HepG2 (cell line): ENCODE results near the gene UEVLD. TPM values are rescaled to one million over a fixed set of nuclear protein-coding genes. Genes with fewer than 3 reads are reported as not detected.

Experiments
- BCL3 ChIP-seq: sonication (generic); formaldehyde crosslinking; IDR thresholded peaks from 2 replicates; pipeline ENCODE4 v1.5.1; 2020; ENCODE audit warnings: mild to moderate bottlenecking, missing genetic modification reagents, moderate library complexity
- DRAP1 ChIP-seq: IDR thresholded peaks from 2 replicates; pipeline ENCODE4 v1.6.1; 2016; ENCODE audit warnings: missing genetic modification reagents, missing compliant biosample characterization
- HIVEP1 ChIP-seq: sonication (generic); formaldehyde crosslinking; IDR thresholded peaks from 2 replicates; pipeline ENCODE4 v1.4.0; 2020; ENCODE audit warnings: mild to moderate bottlenecking, missing genetic modification reagents
- HNF1A ChIP-seq, 2 experiments: sonication (generic) in 1 of 2; formaldehyde crosslinking in 1 of 2; IDR thresholded peaks; 2 replicates each; pipeline versions ENCODE4 v1.4.0 to v1.6.1; 2016 to 2020; ENCODE audit warnings: borderline replicate concordance in 1 of 2, low read depth in 1 of 2, mild to moderate bottlenecking in 1 of 2, missing genetic modification reagents in 1 of 2
- KLF6 ChIP-seq: IDR thresholded peaks from 2 replicates; pipeline ENCODE4 v1.8.0; 2016; ENCODE audit warnings: missing biosample characterization, missing genetic modification reagents
- MEIS2 ChIP-seq: sonication (generic); formaldehyde crosslinking; IDR thresholded peaks from 2 replicates; pipeline ENCODE4 v1.9.0; 2021; ENCODE audit warnings: mild to moderate bottlenecking, missing genetic modification reagents
- NFE2L1 ChIP-seq: sonication (generic); formaldehyde crosslinking; IDR thresholded peaks from 2 replicates; pipeline ENCODE4 v1.4.0; 2020; ENCODE audit warnings: missing genetic modification reagents, mild to moderate bottlenecking, borderline replicate concordance
- PLSCR1 ChIP-seq: sonication (generic); formaldehyde crosslinking; IDR thresholded peaks from 2 replicates; pipeline ENCODE4 v1.5.0; 2020; ENCODE audit warnings: missing genetic modification reagents, mild to moderate bottlenecking, borderline replicate concordance
- SIX4 ChIP-seq: sonication (generic); formaldehyde crosslinking; IDR thresholded peaks from 2 replicates; pipeline ENCODE4 v1.4.0; 2020; ENCODE audit warnings: missing genetic modification reagents
- SMARCC2 ChIP-seq: fragments of 450-650 bp; IDR thresholded peaks from 2 replicates; pipeline ENCODE4 v1.6.1; 2017; ENCODE audit warnings: antibody characterized with exemption, mild to moderate bottlenecking
- TBX2 ChIP-seq: sonication (generic); formaldehyde crosslinking; IDR thresholded peaks from 2 replicates; pipeline ENCODE4 v1.5.0; 2020; ENCODE audit warnings: missing genetic modification reagents, mild to moderate bottlenecking, borderline replicate concordance
- TIGD3 ChIP-seq: sonication (generic); formaldehyde crosslinking; IDR thresholded peaks from 2 replicates; pipeline ENCODE4 v1.5.1; 2020; ENCODE audit warnings: mild to moderate bottlenecking, missing genetic modification reagents, borderline replicate concordance
- ZNF274 ChIP-seq: sonication (generic); formaldehyde crosslinking; IDR thresholded peaks from 2 replicates; pipeline ENCODE4 v1.5.1; 2020; ENCODE audit warnings: mild to moderate bottlenecking, missing genetic modification reagents
- ZNF839 ChIP-seq: sonication (generic); formaldehyde crosslinking; IDR thresholded peaks from 2 replicates; pipeline ENCODE4 v1.4.0; 2020; ENCODE audit warnings: missing genetic modification reagents, mild to moderate bottlenecking, borderline replicate concordance
- ZNF878 ChIP-seq: sonication (generic); formaldehyde crosslinking; IDR thresholded peaks from 2 replicates; pipeline ENCODE4 v1.8.1; 2023; ENCODE audit warnings: mild to moderate bottlenecking, missing genetic modification reagents, moderate library complexity
- ZSCAN20 ChIP-seq: sonication (generic); formaldehyde crosslinking; IDR thresholded peaks from 2 replicates; pipeline ENCODE4 v1.4.0; 2020; ENCODE audit warnings: missing genetic modification reagents, mild to moderate bottlenecking, borderline replicate concordance
- polyA plus RNA-seq, 8 experiments: library from polyadenylated mRNA; depleted of rRNA in 3 of 8; stranded (reverse) in 7 of 8; unstranded in 1 of 8; fragments of >200 nt; fragmentation: Illumina TruSeq in 4 of 8; extraction: Trizol in 4 of 8; gene quantifications; 2 replicates each; pipeline versions ENCODE4 v1.2.1 to v1.2.3, GENCODE V29; 2011 to 2016; ENCODE audit warnings: low read depth in 4 of 8, missing spikeins in 1 of 8, mixed read lengths in 1 of 8; ENCODE audit not compliant: insufficient read depth in 1 of 8
- total RNA-seq, 5 experiments: library from RNA; depleted of rRNA; stranded (reverse); fragments of >200 nt; fragmentation: Illumina TruSeq; extraction: Trizol; gene quantifications; 2 replicates each; pipeline ENCODE4 v1.2.3, GENCODE V29; 2016; ENCODE audit warnings: low read depth in 1 of 5

Gene UEVLD
- total and polyA plus RNA-seq, 2 of the 13 experiments (the other 11 are each of a cell fraction or from before 2014, with no cell fraction given): 5.7 to 13.7 TPM

- TF ChIP-seq TIGD3 (no peak), ZNF839 (peak; percentile 66; the same call in 1 of the 2 replicates), NFE2L1 (CRISPR knock-in tag) (no peak), BCL3 (CRISPR knock-in tag) (no peak; the same call in 1 of the 2 replicates), PLSCR1 (CRISPR knock-in tag) (no peak), ZSCAN20 (0 out of 2 replicates have a peak, but pooled peaks have one; percentile 28), KLF6 (CRISPR knock-in tag) (no peak), HNF1A (IDR thresholded peaks at IDR 0.05; ENCODE audit: low read depth) (0 out of 2 replicates have a peak, but pooled peaks have one; percentile 38), HNF1A (CRISPR knock-in tag; IDR thresholded peaks at IDR 0.05; ENCODE audit: borderline replicate concordance) (peak; percentile 57; the same call in 1 of the 2 replicates), SMARCC2 (no peak), MEIS2 (CRISPR knock-in tag) (0 out of 2 replicates have a peak, but pooled peaks have one; percentile 51), DRAP1 (CRISPR knock-in tag) (peak; percentile 74), ZNF878 (CRISPR knock-in tag) (peak; percentile 43; the same call in 1 of the 2 replicates), SIX4 (CRISPR knock-in tag) (0 out of 2 replicates have a peak, but pooled peaks have one; percentile 24), ZNF274 (CRISPR knock-in tag) (peak; percentile 96), HIVEP1 (CRISPR knock-in tag) (peak; percentile 58; the same call in 1 of the 2 replicates), TBX2 (CRISPR knock-in tag) (peak; percentile 73; the same call in 1 of the 2 replicates)
Observed at GRCh38 chr11:18588297-18589252, at the start of gene UEVLD (continued).
